NT2/D1 (cell line): ENCODE measurements around the gene CEMIP2.

Experiments used
- DNase-seq: peaks from one replicate; pipeline ENCODE4 v3.0.0-alpha.2; 2011; ENCODE audit warnings: low read depth, low spot score
- H3K27me3 ChIP-seq: 2 replicates; pipeline ENCODE4 v1.6.0; 2011; ENCODE audit warnings: mild to moderate bottlenecking; ENCODE audit not compliant: insufficient read length, insufficient read depth
- H3K36me3 ChIP-seq: 2 replicates; pipeline ENCODE4 v1.6.1; 2011; ENCODE audit warnings: mild to moderate bottlenecking, low read length, mixed read lengths; ENCODE audit not compliant: insufficient read depth, insufficient read length
- H3K4me1 ChIP-seq: 2 replicates; pipeline ENCODE4 v1.5.1; 2011; ENCODE audit not compliant: insufficient read depth, insufficient read length
- H3K4me3 ChIP-seq: 2 replicates; pipeline ENCODE4 v1.5.1; 2011; ENCODE audit warnings: low read depth; ENCODE audit not compliant: insufficient read length
- H3K9ac ChIP-seq: 2 replicates; pipeline ENCODE4 v1.6.0; 2011; ENCODE audit warnings: low read depth; ENCODE audit not compliant: insufficient read length
- H3K9me3 ChIP-seq: 2 replicates; pipeline ENCODE4 v1.5.1; 2011; ENCODE audit warnings: mild to moderate bottlenecking, low read length; ENCODE audit not compliant: insufficient read depth
- SUZ12 ChIP-seq: IDR thresholded peaks from 2 replicates; pipeline ENCODE4 v1.6.1; 2011; ENCODE audit not compliant: insufficient read length, insufficient read depth; ENCODE audit errors: extremely low read depth
- YY1 ChIP-seq: IDR thresholded peaks from 2 replicates; pipeline ENCODE4 v1.6.1; 2011; ENCODE audit not compliant: insufficient read length, insufficient read depth
- ZNF274 ChIP-seq: IDR thresholded peaks from 2 replicates; pipeline ENCODE4 v1.6.1; 2011; ENCODE audit warnings: mild to moderate bottlenecking, low read depth, low read length

The CEMIP2 gene

DNA sequence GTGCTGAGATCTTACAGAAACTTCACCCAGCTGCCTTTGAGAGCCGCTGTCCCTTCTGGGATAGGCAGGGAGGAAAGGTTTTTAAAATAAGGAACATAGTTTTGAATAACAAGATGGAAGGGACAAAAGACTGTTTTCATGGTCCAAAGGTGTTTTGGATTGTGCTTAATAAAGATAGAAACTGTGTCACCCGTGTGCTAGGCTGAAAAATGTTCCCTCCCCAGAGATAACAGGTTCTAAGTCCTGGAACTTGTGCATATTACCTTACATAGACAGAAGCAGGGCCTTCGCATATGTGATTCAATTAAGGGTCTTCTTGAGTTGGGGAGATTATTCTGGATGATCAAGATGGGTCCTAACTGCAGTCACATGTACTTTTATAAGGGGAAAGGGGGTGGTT is 1.9 kb upstream of the CEMIP2 start:
- no peaks in the 10 kb centered on the region for H3K9me3 ChIP-seq
- peaks cover 5% of the 10 kb centered on the region for H3K4me1 ChIP-seq
- DNase-seq: no peak
- peak overlapping the region; percentile 21 for H3K9ac ChIP-seq
- peaks cover 18% of the 10 kb centered on the region for H3K27me3 ChIP-seq
- H3K4me3 ChIP-seq: no peak overlapping the region
- no peaks in the 10 kb centered on the region for H3K36me3 ChIP-seq
- TF ChIP-seq ZNF274: no peak

DNA sequence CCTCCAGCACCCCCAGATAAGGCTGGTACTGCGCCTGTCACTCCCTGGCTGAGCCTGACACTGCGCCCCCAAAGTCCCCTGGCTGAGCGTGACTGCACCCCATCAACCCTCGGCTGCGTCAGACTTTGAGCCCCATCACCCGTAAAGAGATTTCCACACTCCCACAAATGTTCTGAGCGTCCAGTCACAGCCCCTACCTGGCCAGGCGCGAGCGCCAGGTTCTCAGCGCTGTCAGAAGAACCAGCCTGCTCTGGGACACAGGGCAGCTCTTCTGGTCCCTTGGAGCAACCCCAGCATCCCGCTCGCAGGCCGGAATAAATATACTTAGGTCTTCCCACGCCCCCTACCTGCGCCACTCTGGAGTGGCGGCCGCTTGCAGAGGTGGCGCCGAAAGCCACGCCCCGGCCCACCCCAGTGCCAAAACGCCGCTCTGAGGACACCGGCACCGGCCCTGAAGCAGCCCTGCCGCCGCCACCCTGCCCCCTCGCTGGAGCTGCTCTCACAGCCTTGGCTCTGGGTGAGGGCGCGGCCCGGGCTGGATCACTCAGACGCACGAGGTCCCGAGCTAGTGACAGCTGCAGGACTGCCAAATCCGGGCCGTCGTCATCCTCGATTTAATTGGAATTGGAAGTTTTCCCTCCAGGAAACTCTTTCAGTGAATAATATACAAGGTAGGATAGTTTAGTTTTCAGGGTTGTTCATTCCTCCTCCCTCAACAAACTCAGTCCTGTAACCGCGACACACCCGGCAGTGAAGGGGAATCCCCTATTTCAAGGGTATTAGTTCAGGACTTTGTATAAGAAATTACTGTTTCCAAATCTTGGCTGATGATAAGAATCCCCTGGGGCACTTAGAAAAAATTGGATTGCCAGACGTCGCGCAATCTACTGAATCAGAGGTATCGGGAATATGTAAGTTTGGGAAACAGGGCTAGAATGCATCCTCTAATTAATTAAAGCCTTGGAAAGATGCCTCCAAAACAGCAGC is 1.2 kb upstream of the CEMIP2 start:
- Histone ChIP-seq H3K4me3 (peak overlapping the region; percentile 50), H3K9ac (peak overlapping the region; percentile 57), H3K9me3 (no peaks in the 10 kb centered on the region), H3K36me3 (no peaks in the 10 kb centered on the region), H3K4me1 (peaks cover 5% of the 10 kb centered on the region), H3K27me3 (peaks cover 18% of the 10 kb centered on the region)
- TF ChIP-seq ZNF274 (no peak), YY1 (no peak), SUZ12 (no peak)
- peak; percentile 75 for DNase-seq

DNA sequence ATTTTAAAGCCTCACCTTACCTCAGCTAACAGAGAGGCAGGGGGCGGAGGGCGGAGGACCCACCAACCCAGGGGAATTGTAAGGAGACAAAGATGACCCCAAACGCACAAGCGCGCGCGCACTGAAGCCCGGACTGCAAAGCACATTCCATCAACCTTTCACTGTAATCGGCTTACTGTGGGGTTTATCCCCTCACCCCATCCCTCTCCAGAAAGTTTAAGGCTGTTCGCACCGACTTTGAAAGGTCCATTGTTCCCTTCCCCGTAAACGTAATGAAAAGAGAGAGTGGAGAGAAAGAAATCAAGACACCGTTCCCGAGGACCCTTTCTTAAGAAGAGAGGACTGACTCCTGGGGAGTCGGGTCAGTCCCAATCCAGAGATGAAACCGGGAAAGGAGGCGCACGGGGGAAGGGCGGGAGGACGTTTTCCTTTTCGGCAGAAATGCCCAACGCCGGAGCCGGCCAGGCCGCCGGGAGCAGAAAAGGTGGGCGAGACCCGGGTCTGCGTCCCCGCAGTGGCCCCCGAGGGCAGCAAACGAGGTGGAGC is 464 bp downstream of the CEMIP2 start:
- TF ChIP-seq YY1 (no peak), SUZ12 (no peak), ZNF274 (no peak)
- DNase-seq: no peak
- Histone ChIP-seq H3K9ac (peak overlapping the region; percentile 94), H3K9me3 (no peaks in the 10 kb centered on the region), H3K27me3 (peaks cover 18% of the 10 kb centered on the region), H3K36me3 (no peaks in the 10 kb centered on the region), H3K4me3 (peak overlapping the region; percentile 89), H3K4me1 (peaks cover 5% of the 10 kb centered on the region)

DNA sequence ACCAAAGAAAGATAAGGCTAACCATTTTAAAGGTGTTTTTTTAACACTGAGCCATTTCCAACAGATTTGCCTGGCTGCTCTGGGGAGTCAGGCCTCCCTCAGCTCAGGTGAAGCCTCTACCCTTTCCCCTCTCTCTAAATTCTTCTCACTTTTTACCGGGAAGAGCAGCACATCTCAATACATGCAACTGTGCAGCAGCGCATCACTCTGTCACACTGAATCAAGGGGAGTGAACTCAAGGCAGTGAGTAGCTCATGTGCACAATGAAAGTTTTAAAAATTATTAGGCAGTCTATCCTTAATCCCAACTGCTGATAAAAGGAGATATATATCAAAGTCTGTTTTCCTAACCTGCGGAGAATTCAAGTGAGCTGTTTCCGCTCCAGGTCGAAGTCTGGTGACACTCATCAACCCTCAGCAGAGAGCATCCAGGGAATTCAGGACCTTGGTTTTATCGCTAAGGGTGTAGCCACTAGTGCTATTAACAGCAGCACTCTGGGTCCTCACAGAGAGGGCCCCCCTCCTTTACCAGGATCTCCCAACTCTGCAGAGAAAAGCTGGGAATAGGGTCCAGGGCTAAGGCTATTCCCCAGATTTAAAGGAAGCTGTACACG is 1.0 kb downstream of the CEMIP2 start:
- Histone ChIP-seq H3K9me3 (no peaks in the 10 kb centered on the region), H3K4me3 (peak overlapping the region; percentile 89), H3K9ac (peak overlapping the region; percentile 94), H3K4me1 (peaks cover 5% of the 10 kb centered on the region), H3K36me3 (no peaks in the 10 kb centered on the region), H3K27me3 (peaks cover 18% of the 10 kb centered on the region)
- TF ChIP-seq YY1: no peak
- TF ChIP-seq SUZ12: no peak
- TF ChIP-seq ZNF274: no peak
- DNase-seq: no peak

DNA sequence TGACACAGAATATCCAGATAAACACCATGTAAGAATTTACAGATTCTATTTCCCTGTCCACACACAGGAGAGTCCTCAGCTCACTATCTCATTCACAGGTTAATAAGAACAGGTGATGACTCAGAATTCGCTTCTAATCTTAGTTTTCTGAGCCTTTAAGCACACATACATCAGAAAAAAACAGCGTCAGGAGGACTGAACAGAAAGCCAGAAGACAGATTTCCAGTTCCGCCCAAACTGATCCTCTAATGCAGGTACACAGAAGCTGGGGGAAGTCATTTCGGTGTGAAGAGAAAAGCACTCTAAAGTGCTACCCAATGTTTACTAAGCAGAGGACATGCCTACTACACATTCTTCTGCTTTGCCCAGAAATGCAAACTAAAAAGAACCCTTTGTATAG is 1.6 kb downstream of the CEMIP2 start:
- H3K36me3 ChIP-seq: no peaks in the 10 kb centered on the region
- peaks cover 5% of the 10 kb centered on the region for H3K4me1 ChIP-seq
- TF ChIP-seq SUZ12 (no peak), ZNF274 (no peak), YY1 (no peak)
- peak overlapping the region; percentile 94 for H3K9ac ChIP-seq
- H3K9me3 ChIP-seq: no peaks in the 10 kb centered on the region
- no peak for DNase-seq
- H3K27me3 ChIP-seq: peaks cover 18% of the 10 kb centered on the region
- H3K4me3 ChIP-seq: peak overlapping the region; percentile 89

DNA sequence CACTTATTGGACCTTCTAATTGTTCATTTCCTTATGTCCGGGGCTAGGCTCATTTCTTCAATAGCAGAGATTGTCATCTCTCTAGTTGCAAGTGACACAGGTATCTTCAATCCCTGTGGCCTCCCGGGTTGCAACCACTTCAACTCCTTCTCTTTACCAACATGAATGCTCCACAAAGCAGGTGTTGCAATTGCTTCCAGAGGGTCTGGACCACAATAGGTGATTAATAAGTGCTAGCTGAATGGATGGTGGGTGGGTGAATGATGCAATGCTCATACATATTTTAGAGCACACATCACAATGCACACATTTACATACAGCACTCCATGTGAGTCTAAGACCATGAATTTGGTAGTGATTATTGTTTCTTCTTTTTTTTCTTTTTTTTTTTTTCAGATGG is 2.6 kb downstream of the CEMIP2 start:
- Histone ChIP-seq H3K4me1 (peaks cover 5% of the 10 kb centered on the region), H3K9ac (no peak overlapping the region), H3K27me3 (peaks cover 18% of the 10 kb centered on the region), H3K4me3 (no peak overlapping the region), H3K9me3 (no peaks in the 10 kb centered on the region), H3K36me3 (no peaks in the 10 kb centered on the region)
- TF ChIP-seq YY1: no peak
- DNase-seq: no peak

DNA sequence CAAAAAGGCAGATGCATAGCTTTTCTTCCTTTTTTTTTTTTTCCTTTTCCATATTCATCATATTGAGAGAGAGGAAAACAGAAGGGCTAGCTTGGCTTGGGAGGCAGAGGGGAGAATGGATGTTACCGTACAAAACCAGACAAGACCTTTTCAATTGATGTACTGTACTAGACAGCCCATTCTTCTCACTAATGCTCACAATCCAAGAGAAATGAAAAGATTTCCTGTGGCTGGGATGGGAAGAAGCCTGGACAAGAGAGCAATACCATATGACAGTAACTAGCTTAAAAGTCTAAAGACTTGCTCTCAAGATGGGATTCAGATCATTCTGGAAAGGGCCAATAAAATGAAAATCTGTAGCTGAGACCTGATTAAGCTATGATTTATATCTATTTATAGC is 3.4 kb downstream of the CEMIP2 start:
- no peak for DNase-seq
- peaks cover 4% of the 10 kb centered on the region for H3K4me1 ChIP-seq
- H3K4me3 ChIP-seq: no peak overlapping the region
- no peak for TF ChIP-seq SUZ12
- no peak for TF ChIP-seq YY1
- no peak for TF ChIP-seq ZNF274
- H3K36me3 ChIP-seq: no peaks in the 10 kb centered on the region
- no peak overlapping the region for H3K9ac ChIP-seq
- peaks cover 10% of the 10 kb centered on the region for H3K27me3 ChIP-seq
- no peaks in the 10 kb centered on the region for H3K9me3 ChIP-seq
